HG03175 (cell line): ENCODE results near the gene SNAP29.
"Not testable (repeated sequence)": the region's sequence is repeated elsewhere in the genome, so short reads cannot be mapped to it uniquely, and the experiment has no call there.

Experiments
- ATAC-seq: cut with Tn5 transposase; IDR thresholded peaks from one replicate; pipeline ENCODE4 v1.9.1; 2021; ENCODE audit warnings: mild to moderate bottlenecking, moderate library complexity; ENCODE audit not compliant: unreplicated experiment

Gene SNAP29

GRCh38 chr22:20834206-20834605 is 24.6 kb upstream of the SNAP29 start:
- ATAC-seq, result no peak

- ATAC-seq, result no peak
Observed at GRCh38 chr22:20834725-20835124, 24.1 kb upstream of the SNAP29 start.

- ATAC-seq, result no peak
Observed at GRCh38 chr22:20836987-20837823, 21.6 kb upstream of the SNAP29 start.

- not testable (repeated sequence) for ATAC-seq
Observed at GRCh38 chr22:20839354-20839753, 19.5 kb upstream of the SNAP29 start.

- ATAC-seq, result no peak
Observed at GRCh38 chr22:20839837-20840645, 18.8 kb upstream of the SNAP29 start.

GRCh38 chr22:20840646-20841371 is 18.0 kb upstream of the SNAP29 start:
- no peak for ATAC-seq

GRCh38 chr22:20843501-20843900 is 15.3 kb upstream of the SNAP29 start:
- no peak for ATAC-seq

- ATAC-seq, result no peak
Observed at GRCh38 chr22:20844055-20845037, 14.5 kb upstream of the SNAP29 start.

- no peak for ATAC-seq
Observed at GRCh38 chr22:20847318-20847822, 11.4 kb upstream of the SNAP29 start.

GRCh38 chr22:20852076-20852475 is 6.7 kb upstream of the SNAP29 start:
- no peak for ATAC-seq

- no peak for ATAC-seq
Observed at GRCh38 chr22:20852503-20852902, 6.3 kb upstream of the SNAP29 start.

- ATAC-seq, result no peak
Observed at GRCh38 chr22:20853236-20853660, 5.6 kb upstream of the SNAP29 start.

GRCh38 chr22:20857247-20857643 is 1.6 kb upstream of the SNAP29 start:
- ATAC-seq, result no peak

GRCh38 chr22:20857838-20858614 is 781 bp upstream of the SNAP29 start:
- ATAC-seq, result peak; percentile 41

GRCh38 chr22:20859615-20860014 is 808 bp downstream of the SNAP29 start:
- no peak for ATAC-seq

GRCh38 chr22:20862540-20862939 is 3.7 kb downstream of the SNAP29 start:
- no peak for ATAC-seq

GRCh38 chr22:20863366-20863765 is 4.6 kb downstream of the SNAP29 start:
- ATAC-seq, result no peak

GRCh38 chr22:20864186-20864908 is 5.5 kb downstream of the SNAP29 start:
- no peak for ATAC-seq

GRCh38 chr22:20865331-20865730 is 6.5 kb downstream of the SNAP29 start:
- no peak for ATAC-seq
